ENCODE data around the gene UCMA.

DNA sequence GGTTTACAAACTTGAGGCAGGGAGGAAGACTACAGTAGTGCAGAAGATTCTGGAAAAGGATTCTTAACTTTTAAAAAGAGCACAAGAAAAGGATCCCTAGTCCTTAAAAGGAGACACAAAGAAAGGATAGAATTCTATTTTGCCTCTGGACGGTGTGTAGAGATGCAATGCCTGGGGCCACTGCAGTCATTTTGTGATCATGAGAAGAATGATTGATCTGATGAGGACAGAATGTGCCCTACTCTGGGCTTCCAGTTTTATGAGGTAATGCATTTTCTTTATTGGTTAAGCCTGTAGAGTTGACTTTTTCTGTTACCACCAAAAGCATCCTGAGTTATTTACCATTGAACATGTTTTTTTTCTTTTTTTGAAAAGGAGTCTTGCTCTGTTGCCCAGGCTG lies 28.3 kb upstream of the UCMA start:
- TF ChIP-seq, protein P1, sequence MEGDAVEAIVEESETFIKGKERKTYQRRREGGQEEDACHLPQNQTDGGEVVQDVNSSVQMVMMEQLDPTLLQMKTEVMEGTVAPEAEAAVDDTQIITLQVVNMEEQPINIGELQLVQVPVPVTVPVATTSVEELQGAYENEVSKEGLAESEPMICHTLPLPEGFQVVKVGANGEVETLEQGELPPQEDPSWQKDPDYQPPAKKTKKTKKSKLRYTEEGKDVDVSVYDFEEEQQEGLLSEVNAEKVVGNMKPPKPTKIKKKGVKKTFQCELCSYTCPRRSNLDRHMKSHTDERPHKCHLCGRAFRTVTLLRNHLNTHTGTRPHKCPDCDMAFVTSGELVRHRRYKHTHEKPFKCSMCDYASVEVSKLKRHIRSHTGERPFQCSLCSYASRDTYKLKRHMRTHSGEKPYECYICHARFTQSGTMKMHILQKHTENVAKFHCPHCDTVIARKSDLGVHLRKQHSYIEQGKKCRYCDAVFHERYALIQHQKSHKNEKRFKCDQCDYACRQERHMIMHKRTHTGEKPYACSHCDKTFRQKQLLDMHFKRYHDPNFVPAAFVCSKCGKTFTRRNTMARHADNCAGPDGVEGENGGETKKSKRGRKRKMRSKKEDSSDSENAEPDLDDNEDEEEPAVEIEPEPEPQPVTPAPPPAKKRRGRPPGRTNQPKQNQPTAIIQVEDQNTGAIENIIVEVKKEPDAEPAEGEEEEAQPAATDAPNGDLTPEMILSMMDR (conservative IDR thresholded peaks at IDR 0.05; ENCODE audit: low read length): no peak
- no peak for TF ChIP-seq EZH2phosphoT487 (IDR thresholded peaks at IDR 0.05; ENCODE audit: borderline replicate concordance, low read depth, low read length)
